Bronchial epithelial cell (primary cell): ENCODE results near the gene KIAA0232. TPM values are rescaled to one million over a fixed set of nuclear protein-coding genes. Genes with fewer than 3 reads are reported as not detected.

Source experiments
- DNase-seq: peaks from one replicate; pipeline ENCODE4 v3.0.0-alpha.2; 2010; ENCODE audit warnings: low read depth
- FAIRE-seq: peaks from 2 replicates; lab custom pipeline; 2011; peaks lifted over from hg19 to GRCh38; lab: Jason Lieb, UNC
- H3K27me3 ChIP-seq: 2 replicates; pipeline ENCODE4 v1.5.1; 2011; ENCODE audit warnings: low read length; ENCODE audit not compliant: control insufficient read depth, insufficient read depth
- H3K36me3 ChIP-seq: 2 replicates; pipeline ENCODE4 v1.5.1; 2011; ENCODE audit warnings: low read length; ENCODE audit not compliant: control insufficient read depth, insufficient read depth
- H3K4me3 ChIP-seq: 2 replicates; pipeline ENCODE4 v1.5.1; 2011; ENCODE audit warnings: mild to moderate bottlenecking, low read depth, low read length, control low read depth
- CTCF ChIP-seq: IDR thresholded peaks from 2 replicates; pipeline ENCODE4 v1.5.1; 2011; ENCODE audit warnings: mild to moderate bottlenecking, moderate library complexity, low read length, control low read depth, inconsistent platforms; ENCODE audit not compliant: insufficient read depth, severe bottlenecking
- total RNA-seq: library from RNA; depleted of rRNA; stranded (reverse); fragments of >200 nt; gene quantifications from 2 replicates; pipeline ENCODE4 v1.2.1, GENCODE V29; 2014

The KIAA0232 gene
- total RNA-seq: 20.5 and 28.0 TPM in 2 replicates

GRCh38 chr4:6782147-6782845 lies at the start of gene KIAA0232:
Gene KIAA0232 (plus strand): TSS chr4:6782727. CDS start chr4:6824454, 41,727 bp downstream.
- FAIRE-seq (no peak), DNase-seq (peak; percentile 61)
- no peak for TF ChIP-seq CTCF
- Histone ChIP-seq H3K36me3 (peaks cover 1% of the 10 kb centered on the region), H3K27me3 (no peaks in the 10 kb centered on the region), H3K4me3 (peak within 1 kb of the TSS; percentile 80)

- no peak for DNase-seq
- Histone ChIP-seq H3K27me3 (no peaks in the 10 kb centered on the region), H3K36me3 (no peaks in the 10 kb centered on the region), H3K4me3 (no peak overlapping the region)
- no peak for TF ChIP-seq CTCF
- FAIRE-seq: no peak
Measured at GRCh38 chr4:6733358-6734164, 49.0 kb upstream of the KIAA0232 start.

- DNase-seq (no peak), FAIRE-seq (no peak)
- no peak overlapping the region for H3K4me3 ChIP-seq
- H3K36me3 ChIP-seq: no peaks in the 10 kb centered on the region
- no peaks in the 10 kb centered on the region for H3K27me3 ChIP-seq
- TF ChIP-seq CTCF: no peak
Measured at GRCh38 chr4:6734165-6734786, 48.3 kb upstream of the KIAA0232 start.

- DNase-seq (no peak), FAIRE-seq (no peak)
- TF ChIP-seq CTCF: no peak
- Histone ChIP-seq H3K27me3 (no peaks in the 10 kb centered on the region), H3K36me3 (no peaks in the 10 kb centered on the region), H3K4me3 (no peak overlapping the region)
Measured at GRCh38 chr4:6739920-6740319, 42.6 kb upstream of the KIAA0232 start.

- Histone ChIP-seq H3K4me3 (no peak overlapping the region), H3K27me3 (no peaks in the 10 kb centered on the region), H3K36me3 (no peaks in the 10 kb centered on the region)
- FAIRE-seq: no peak
- no peak for TF ChIP-seq CTCF
- DNase-seq: no peak
Measured at GRCh38 chr4:6740347-6740746, 42.2 kb upstream of the KIAA0232 start.
